Osteoblast (primary cell): Measurements from ENCODE around the gene COQ6. TPM values are rescaled to one million over a fixed set of nuclear protein-coding genes. Genes with fewer than 3 reads are reported as not detected.
A peak's percentile ranks its signal among the peaks of the same experiment; 100 is the strongest.

ENCODE experiments used
- DNase-seq: peaks from one replicate; pipeline ENCODE4 v3.0.0; 2011; ENCODE audit warnings: low spot score, mixed read lengths; ENCODE audit not compliant: insufficient read length; ENCODE audit errors: missing footprints
- H2AFZ ChIP-seq: 2 replicates; pipeline ENCODE4 v1.6.0; 2011; ENCODE audit warnings: mild to moderate bottlenecking, low read length
- H3K27ac ChIP-seq: 2 replicates; pipeline ENCODE4 v1.5.1; 2011; ENCODE audit warnings: mild to moderate bottlenecking, low read depth, low read length, moderate library complexity
- H3K27me3 ChIP-seq: 2 replicates; pipeline ENCODE4 v1.6.0; 2012; ENCODE audit warnings: mild to moderate bottlenecking, control low read depth, inconsistent platforms, low read length, moderate library complexity; ENCODE audit not compliant: insufficient read depth
- H3K36me3 ChIP-seq: 2 replicates; pipeline ENCODE4 v1.5.1; 2011; ENCODE audit warnings: mild to moderate bottlenecking, low read length, control low read depth, moderate library complexity; ENCODE audit not compliant: insufficient read depth
- H3K4me1 ChIP-seq: 2 replicates; pipeline ENCODE4 v1.5.1; 2011; ENCODE audit warnings: mild to moderate bottlenecking, low read length, control low read depth, moderate library complexity; ENCODE audit not compliant: insufficient read depth
- H3K4me2 ChIP-seq: 2 replicates; pipeline ENCODE4 v1.6.0; 2011; ENCODE audit warnings: mild to moderate bottlenecking, low read length; ENCODE audit not compliant: insufficient read depth
- H3K4me3 ChIP-seq: fragments of 200-600 bp; sonication (generic); 3 replicates; pipeline ENCODE4 v1.5.1; 2012; ENCODE audit warnings: mild to moderate bottlenecking, low read length, inconsistent platforms; ENCODE audit not compliant: insufficient read depth
- H3K79me2 ChIP-seq: 2 replicates; pipeline ENCODE4 v1.6.0; 2012; ENCODE audit warnings: mild to moderate bottlenecking, low read length, control low read depth, inconsistent platforms; ENCODE audit not compliant: insufficient read depth
- H3K9me3 ChIP-seq: 2 replicates; pipeline ENCODE4 v1.5.1; 2011; ENCODE audit warnings: low read depth, low read length, control low read depth
- H4K20me1 ChIP-seq: 2 replicates; pipeline ENCODE4 v1.6.0; 2012; ENCODE audit warnings: mild to moderate bottlenecking, low read length, control low read depth; ENCODE audit not compliant: insufficient read depth
- total RNA-seq: library from RNA; depleted of rRNA; stranded (reverse); fragments of >200 nt; gene quantifications from 2 replicates; pipeline ENCODE4 v1.2.3, GENCODE V29; 2012
- TF ChIP-seq, protein P1 (sequence below): IDR thresholded peaks from 2 replicates; pipeline ENCODE4 v1.5.1; 2011; ENCODE audit warnings: mild to moderate bottlenecking, low read depth, low read length, moderate library complexity; ENCODE audit errors: extremely low read depth

The COQ6 gene
- total RNA-seq, result 23.0 and 23.5 TPM in 2 replicates

GRCh38 chr14:73949752-73950734, at the start of gene COQ6, which contains the start of gene FAM161B:
Gene COQ6, plus strand, starts transcription at chr14:73950302. Its CDS starts 31 bp downstream, at chr14:73950333.
Gene FAM161B, minus strand, starts transcription at chr14:73950094. Its CDS starts 68 bp downstream, at chr14:73950026.
- DNase-seq, result peak; percentile 98
- H3K9me3 ChIP-seq, result no peaks in the 10 kb centered on the region
- no peaks in the 10 kb centered on the region for H4K20me1 ChIP-seq
- peaks cover 4% of the 10 kb centered on the region for H3K4me1 ChIP-seq
- peaks cover 19% of the 10 kb centered on the region for H3K79me2 ChIP-seq
- H3K36me3 ChIP-seq, result peaks cover 4% of the 10 kb centered on the region
- H3K27ac ChIP-seq, result peak within 1 kb of the TSS; percentile 95
- peak within 1 kb of the TSS; percentile 99 for H2AFZ ChIP-seq
- no peaks in the 10 kb centered on the region for H3K27me3 ChIP-seq
- H3K4me2 ChIP-seq, result peak within 1 kb of the TSS; percentile 88
- H3K4me3 ChIP-seq, result peak within 1 kb of the TSS; percentile 100
- TF ChIP-seq, protein P1, sequence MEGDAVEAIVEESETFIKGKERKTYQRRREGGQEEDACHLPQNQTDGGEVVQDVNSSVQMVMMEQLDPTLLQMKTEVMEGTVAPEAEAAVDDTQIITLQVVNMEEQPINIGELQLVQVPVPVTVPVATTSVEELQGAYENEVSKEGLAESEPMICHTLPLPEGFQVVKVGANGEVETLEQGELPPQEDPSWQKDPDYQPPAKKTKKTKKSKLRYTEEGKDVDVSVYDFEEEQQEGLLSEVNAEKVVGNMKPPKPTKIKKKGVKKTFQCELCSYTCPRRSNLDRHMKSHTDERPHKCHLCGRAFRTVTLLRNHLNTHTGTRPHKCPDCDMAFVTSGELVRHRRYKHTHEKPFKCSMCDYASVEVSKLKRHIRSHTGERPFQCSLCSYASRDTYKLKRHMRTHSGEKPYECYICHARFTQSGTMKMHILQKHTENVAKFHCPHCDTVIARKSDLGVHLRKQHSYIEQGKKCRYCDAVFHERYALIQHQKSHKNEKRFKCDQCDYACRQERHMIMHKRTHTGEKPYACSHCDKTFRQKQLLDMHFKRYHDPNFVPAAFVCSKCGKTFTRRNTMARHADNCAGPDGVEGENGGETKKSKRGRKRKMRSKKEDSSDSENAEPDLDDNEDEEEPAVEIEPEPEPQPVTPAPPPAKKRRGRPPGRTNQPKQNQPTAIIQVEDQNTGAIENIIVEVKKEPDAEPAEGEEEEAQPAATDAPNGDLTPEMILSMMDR, result no peak

- no peak overlapping the region for H3K4me2 ChIP-seq
- no peak overlapping the region for H3K4me3 ChIP-seq
- no peaks in the 10 kb centered on the region for H3K9me3 ChIP-seq
- no peak overlapping the region for H2AFZ ChIP-seq
- no peaks in the 10 kb centered on the region for H3K27me3 ChIP-seq
- TF ChIP-seq, protein P1, result no peak
- H3K4me1 ChIP-seq, result peaks cover 7% of the 10 kb centered on the region
- peaks cover 8% of the 10 kb centered on the region for H4K20me1 ChIP-seq
- peaks cover 23% of the 10 kb centered on the region for H3K79me2 ChIP-seq
- no peak for DNase-seq
- peak overlapping the region; percentile 33 for H3K27ac ChIP-seq
- peaks cover 62% of the 10 kb centered on the region for H3K36me3 ChIP-seq
Measured at GRCh38 chr14:73903028-73903427, 47.1 kb upstream of the COQ6 start.

- TF ChIP-seq, protein P1, result no peak
- no peak for DNase-seq
- Histone ChIP-seq H3K36me3 (peaks cover 65% of the 10 kb centered on the region), H3K79me2 (peaks cover 41% of the 10 kb centered on the region), H3K4me2 (no peak overlapping the region), H3K27me3 (no peaks in the 10 kb centered on the region), H3K4me1 (peaks cover 4% of the 10 kb centered on the region), H3K27ac (no peak overlapping the region), H3K4me3 (no peak overlapping the region), H3K9me3 (no peaks in the 10 kb centered on the region), H4K20me1 (no peaks in the 10 kb centered on the region), H2AFZ (no peak overlapping the region)
Measured at GRCh38 chr14:73909681-73910080, 40.4 kb upstream of the COQ6 start.

DNA sequence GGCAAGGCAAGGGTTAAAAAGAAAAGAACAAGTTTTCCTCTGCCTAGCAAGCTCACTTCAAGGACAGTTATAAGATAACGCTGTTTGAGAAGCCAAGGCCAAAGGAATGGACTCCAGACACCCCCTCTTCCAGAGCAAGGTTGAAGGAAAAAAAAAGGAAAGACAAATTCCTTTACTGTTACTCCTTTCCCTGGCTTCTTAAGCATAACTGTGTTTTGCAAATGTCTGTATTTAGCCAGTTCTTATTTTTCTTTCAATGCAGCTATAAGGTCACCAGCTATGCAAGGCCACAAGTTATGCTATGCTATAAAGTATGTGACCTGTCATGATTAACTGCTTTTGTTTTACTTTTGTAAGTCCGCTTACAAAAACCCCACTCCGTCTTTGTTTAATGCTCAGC, 36.8 kb upstream of the COQ6 start:
- Histone ChIP-seq H3K27me3 (no peaks in the 10 kb centered on the region), H3K79me2 (peaks cover 58% of the 10 kb centered on the region), H3K9me3 (no peaks in the 10 kb centered on the region), H4K20me1 (peaks cover 2% of the 10 kb centered on the region), H3K4me1 (peaks cover 7% of the 10 kb centered on the region), H2AFZ (no peak overlapping the region), H3K27ac (peak overlapping the region; percentile 21), H3K4me3 (no peak overlapping the region), H3K4me2 (no peak overlapping the region), H3K36me3 (peaks cover 38% of the 10 kb centered on the region)
- TF ChIP-seq, protein P1, result no peak
- DNase-seq, result no peak
